ENCODE results near the gene SLC6A6. TPM values are rescaled to one million over a fixed set of nuclear protein-coding genes. Genes with fewer than 3 reads are reported as not detected.
"Not testable (repeated sequence)": the region's sequence is repeated elsewhere in the genome, so short reads cannot be mapped to it uniquely, and the experiment has no call there.

SLC6A6 gene
- total RNA-seq, 4 donors from 2014 or later, result 15.0 to 36.2 (median 23.7) TPM

DNA sequence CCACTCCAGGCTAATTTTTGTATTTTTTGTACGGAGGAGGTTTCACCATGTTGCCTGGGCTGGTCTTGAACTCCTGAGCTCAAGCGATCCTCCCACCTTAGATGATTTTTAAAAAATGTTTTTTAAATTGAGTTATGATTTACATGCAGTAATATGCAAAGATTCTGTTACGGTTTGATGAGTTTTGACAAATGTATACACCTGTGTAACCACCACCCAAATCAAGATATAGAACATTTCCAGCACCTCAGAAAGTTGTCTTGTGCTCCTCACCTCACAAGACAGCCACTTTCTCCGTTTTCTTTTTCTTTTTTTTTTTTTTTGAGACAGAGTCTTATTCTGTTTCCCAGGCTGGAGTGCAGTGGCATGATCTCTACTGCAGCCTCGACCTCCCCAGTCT is 4.8 kb downstream of the SLC6A6 start:
- Histone ChIP-seq H3K27me3 (no peaks in the 10 kb centered on the region), H3K4me3 (no peak overlapping the region), H3K27ac (replicated peaks in 1 of 4) (no peak overlapping the region), H3K4me1 (peaks cover 27 to 60% (median 50%) of the 10 kb centered on the region in 4 donors), H3K36me3 (peaks cover 0 to 12% (median 4%) of the 10 kb centered on the region in 4 donors), H3K9me3 (no peaks in the 10 kb centered on the region)
- no peak for TF ChIP-seq EP300 (IDR thresholded peaks at IDR 0.05)
- TF ChIP-seq, protein P1, sequence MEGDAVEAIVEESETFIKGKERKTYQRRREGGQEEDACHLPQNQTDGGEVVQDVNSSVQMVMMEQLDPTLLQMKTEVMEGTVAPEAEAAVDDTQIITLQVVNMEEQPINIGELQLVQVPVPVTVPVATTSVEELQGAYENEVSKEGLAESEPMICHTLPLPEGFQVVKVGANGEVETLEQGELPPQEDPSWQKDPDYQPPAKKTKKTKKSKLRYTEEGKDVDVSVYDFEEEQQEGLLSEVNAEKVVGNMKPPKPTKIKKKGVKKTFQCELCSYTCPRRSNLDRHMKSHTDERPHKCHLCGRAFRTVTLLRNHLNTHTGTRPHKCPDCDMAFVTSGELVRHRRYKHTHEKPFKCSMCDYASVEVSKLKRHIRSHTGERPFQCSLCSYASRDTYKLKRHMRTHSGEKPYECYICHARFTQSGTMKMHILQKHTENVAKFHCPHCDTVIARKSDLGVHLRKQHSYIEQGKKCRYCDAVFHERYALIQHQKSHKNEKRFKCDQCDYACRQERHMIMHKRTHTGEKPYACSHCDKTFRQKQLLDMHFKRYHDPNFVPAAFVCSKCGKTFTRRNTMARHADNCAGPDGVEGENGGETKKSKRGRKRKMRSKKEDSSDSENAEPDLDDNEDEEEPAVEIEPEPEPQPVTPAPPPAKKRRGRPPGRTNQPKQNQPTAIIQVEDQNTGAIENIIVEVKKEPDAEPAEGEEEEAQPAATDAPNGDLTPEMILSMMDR (IDR thresholded peaks at IDR 0.05), result no peak
- TF ChIP-seq POLR2A (IDR thresholded peaks at IDR 0.05; ENCODE audit: low read depth), result no peak
- no peak for TF ChIP-seq POLR2AphosphoS5 (IDR thresholded peaks at IDR 0.05)
- intact Hi-C loops (cut with DNase I), result no loop called here
- WGBS, result 95% methylated on average over 5 of the region's 5 CpGs
- DNase-seq (ENCODE audit: extremely low spot score), result no peak

GRCh38 chr3:14409779-14410063 is 7.3 kb downstream of the SLC6A6 start:
- H3K4me3 ChIP-seq; H3K27ac ChIP-seq (replicated peaks in 1 of 4); DNase-seq (ENCODE audit: extremely low spot score); H3K27me3 ChIP-seq; intact Hi-C loops (cut with DNase I); H3K9me3 ChIP-seq: not testable (repeated sequence)
- peaks cover 10 to 46% (median 43%) of the 10 kb centered on the region in 4 donors for H3K4me1 ChIP-seq
- peaks cover 0 to 12% (median 4%) of the 10 kb centered on the region in 4 donors for H3K36me3 ChIP-seq
- 99% methylated on average over 5 of the region's 6 CpGs for WGBS

- H3K9me3 ChIP-seq, result no peaks in the 10 kb centered on the region
- H3K27ac ChIP-seq (replicated peaks in 1 of 4), result no peak overlapping the region
- no peaks in the 10 kb centered on the region for H3K27me3 ChIP-seq
- peaks cover 0 to 12% (median 4%) of the 10 kb centered on the region in 4 donors for H3K36me3 ChIP-seq
- DNase-seq (ENCODE audit: extremely low spot score), result no peak
- H3K4me1 ChIP-seq, result peaks cover 8 to 42% (median 39%) of the 10 kb centered on the region in 4 donors
- intact Hi-C loops (cut with DNase I), result no loop called here
- H3K4me3 ChIP-seq, result no peak overlapping the region
- TF ChIP-seq, protein P1 (IDR thresholded peaks at IDR 0.05), result no peak
- TF ChIP-seq EP300 (IDR thresholded peaks at IDR 0.05) (no peak), POLR2AphosphoS5 (IDR thresholded peaks at IDR 0.05) (no peak), POLR2A (IDR thresholded peaks at IDR 0.05; ENCODE audit: low read depth) (no peak)
- WGBS, result 92% methylated on average over 5 of the region's 5 CpGs
Observed at GRCh38 chr3:14410106-14410502, 7.7 kb downstream of the SLC6A6 start.

DNA sequence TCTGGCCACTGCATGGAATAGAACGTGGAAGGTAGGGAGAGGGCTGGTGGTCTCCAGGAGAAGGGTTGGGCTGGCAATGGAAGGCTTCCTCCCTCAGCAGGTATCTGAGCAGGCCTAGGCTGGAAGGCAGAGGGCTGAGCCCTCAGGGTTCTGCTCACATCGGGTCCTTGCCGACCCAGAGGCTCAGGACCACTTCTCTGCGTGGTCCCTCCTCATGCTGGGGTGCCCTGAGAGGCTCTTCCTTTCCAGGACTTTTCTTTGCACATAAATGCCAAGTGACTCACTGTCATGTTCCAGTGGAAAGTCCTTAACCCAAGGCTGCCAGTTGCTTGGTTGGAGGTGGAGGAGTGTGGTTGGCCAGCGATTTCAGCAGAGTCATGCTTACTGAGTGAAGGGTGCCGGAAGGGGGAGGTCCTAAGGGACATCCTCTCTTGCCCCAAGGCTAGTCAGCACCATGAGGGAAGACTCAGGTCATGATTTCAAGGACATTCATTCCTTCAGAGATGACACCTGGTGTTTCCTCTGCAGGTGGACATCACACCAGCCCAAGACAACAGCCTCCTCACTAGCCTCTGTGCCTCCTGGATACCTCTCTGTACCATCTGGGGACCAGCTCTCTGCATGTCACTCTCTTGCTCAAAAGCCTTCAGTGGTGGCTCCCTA is 8.2 kb downstream of the SLC6A6 start:
- Histone ChIP-seq H3K9me3 (no peaks in the 10 kb centered on the region), H3K27ac (replicated peaks in 1 of 4) (no peak overlapping the region), H3K4me1 (peaks cover 3 to 37% (median 34%) of the 10 kb centered on the region in 4 donors), H3K4me3 (no peak overlapping the region), H3K36me3 (peaks cover 0 to 12% (median 4%) of the 10 kb centered on the region in 4 donors), H3K27me3 (no peaks in the 10 kb centered on the region)
- DNase-seq (ENCODE audit: extremely low spot score), result no peak
- TF ChIP-seq, protein P1 (IDR thresholded peaks at IDR 0.05), result no peak
- TF ChIP-seq POLR2AphosphoS5 (IDR thresholded peaks at IDR 0.05) (no peak), POLR2A (IDR thresholded peaks at IDR 0.05; ENCODE audit: low read depth) (no peak), EP300 (IDR thresholded peaks at IDR 0.05) (no peak)
- WGBS, result 73% methylated on average over 5 of the region's 6 CpGs
- intact Hi-C loops (cut with DNase I), result no loop called here

- TF ChIP-seq, protein P1 (IDR thresholded peaks at IDR 0.05), result no peak
- no peak for TF ChIP-seq POLR2AphosphoS5 (IDR thresholded peaks at IDR 0.05)
- TF ChIP-seq POLR2A (IDR thresholded peaks at IDR 0.05; ENCODE audit: low read depth), result no peak
- TF ChIP-seq EP300 (IDR thresholded peaks at IDR 0.05), result no peak
- Histone ChIP-seq H3K27me3 (no peaks in the 10 kb centered on the region), H3K4me1 (peaks cover 0 to 32% (median 29%) of the 10 kb centered on the region in 4 donors), H3K4me3 (no peak overlapping the region), H3K36me3 (peaks cover 0 to 12% (median 4%) of the 10 kb centered on the region in 4 donors), H3K27ac (replicated peaks in 1 of 4) (no peak overlapping the region), H3K9me3 (no peaks in the 10 kb centered on the region)
- intact Hi-C loops (cut with DNase I), result no loop called here
- WGBS, result 89% methylated on average over 9 of the region's 9 CpGs
- DNase-seq (ENCODE audit: extremely low spot score), result no peak
Observed at GRCh38 chr3:14411166-14411526, 8.7 kb downstream of the SLC6A6 start.
